GM08714 (cell line): Measurements from ENCODE around the gene LIN37.

Experiments
- H3K4me3 ChIP-seq: fragments of 200-500 bp; sonication (Bioruptor generic); 2 replicates; pipeline ENCODE4 v1.5.1; 2014; ENCODE audit warnings: mild to moderate bottlenecking, low read length, inconsistent platforms
- ZNF274 ChIP-seq: IDR thresholded peaks from 2 replicates; pipeline ENCODE4 v1.6.1; 2012; ENCODE audit warnings: mild to moderate bottlenecking, low read depth, low read length

LIN37 gene

DNA sequence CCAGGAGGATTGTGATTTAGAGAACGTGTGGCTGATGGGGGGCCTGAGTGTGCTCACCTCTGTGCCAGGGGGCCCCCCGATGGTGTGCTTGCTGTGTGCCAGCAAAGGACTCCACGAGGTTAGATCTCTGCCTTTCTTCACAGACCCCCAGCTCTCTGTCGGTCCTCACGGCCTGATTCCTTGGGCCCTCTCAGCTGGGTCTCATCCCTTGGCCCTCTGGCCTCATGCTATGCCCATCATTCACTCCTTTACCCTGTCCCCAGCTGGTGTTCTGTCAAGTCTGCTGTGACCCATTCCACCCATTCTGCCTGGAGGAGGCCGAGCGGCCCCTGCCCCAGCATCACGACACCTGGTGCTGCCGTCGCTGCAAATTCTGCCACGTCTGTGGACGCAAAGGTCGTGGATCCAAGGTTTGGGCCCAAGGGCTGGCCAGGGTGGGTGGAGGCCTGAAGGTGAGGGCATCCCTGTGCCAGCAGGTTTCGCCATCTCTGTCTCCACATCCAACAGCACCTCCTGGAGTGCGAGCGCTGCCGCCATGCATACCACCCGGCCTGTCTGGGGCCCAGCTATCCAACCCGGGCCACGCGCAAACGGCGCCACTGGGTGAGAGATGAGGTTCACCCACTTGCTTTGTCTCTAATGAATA, 23.0 kb upstream of the LIN37 start:
- TF ChIP-seq ZNF274: no peak
- no peak overlapping the region for H3K4me3 ChIP-seq

DNA sequence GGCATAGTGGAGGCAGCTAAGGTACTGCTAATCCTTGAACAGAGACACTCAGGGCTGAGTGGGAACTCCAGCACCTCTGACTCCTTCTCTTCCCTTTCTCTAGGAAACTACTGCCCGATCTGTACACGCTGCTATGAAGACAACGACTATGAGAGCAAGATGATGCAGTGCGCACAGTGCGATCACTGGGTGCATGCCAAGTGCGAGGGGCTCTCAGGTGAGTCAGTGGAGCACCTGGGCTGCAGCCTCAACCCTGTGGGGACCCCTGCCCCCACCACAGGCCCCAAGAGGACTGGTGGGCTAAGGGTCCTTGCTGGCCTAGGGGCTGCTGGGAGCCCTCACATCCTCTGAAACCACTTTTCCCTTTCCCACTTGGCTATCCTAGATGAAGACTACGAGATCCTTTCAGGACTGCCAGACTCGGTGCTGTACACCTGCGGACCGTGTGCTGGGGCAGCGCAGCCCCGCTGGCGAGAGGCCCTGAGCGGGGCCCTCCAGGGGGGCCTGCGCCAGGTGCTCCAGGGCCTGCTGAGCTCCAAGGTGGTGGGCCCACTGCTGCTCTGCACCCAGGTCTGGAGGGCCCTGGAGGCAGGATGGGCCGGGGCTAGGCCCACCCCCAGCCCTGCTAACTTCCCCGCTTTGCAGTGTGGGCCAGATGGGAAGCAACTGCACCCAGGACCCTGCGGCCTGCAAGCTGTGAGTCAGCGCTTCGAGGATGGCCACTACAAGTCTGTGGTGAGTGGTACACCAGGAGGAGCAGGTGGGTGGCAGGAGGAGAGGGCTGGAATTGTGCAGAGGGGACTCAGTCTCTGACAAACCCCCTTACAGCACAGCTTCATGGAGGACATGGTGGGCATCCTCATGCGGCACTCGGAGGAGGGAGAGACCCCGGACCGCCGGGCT, 21.1 kb upstream of the LIN37 start:
- TF ChIP-seq ZNF274: no peak
- no peak overlapping the region for H3K4me3 ChIP-seq

DNA sequence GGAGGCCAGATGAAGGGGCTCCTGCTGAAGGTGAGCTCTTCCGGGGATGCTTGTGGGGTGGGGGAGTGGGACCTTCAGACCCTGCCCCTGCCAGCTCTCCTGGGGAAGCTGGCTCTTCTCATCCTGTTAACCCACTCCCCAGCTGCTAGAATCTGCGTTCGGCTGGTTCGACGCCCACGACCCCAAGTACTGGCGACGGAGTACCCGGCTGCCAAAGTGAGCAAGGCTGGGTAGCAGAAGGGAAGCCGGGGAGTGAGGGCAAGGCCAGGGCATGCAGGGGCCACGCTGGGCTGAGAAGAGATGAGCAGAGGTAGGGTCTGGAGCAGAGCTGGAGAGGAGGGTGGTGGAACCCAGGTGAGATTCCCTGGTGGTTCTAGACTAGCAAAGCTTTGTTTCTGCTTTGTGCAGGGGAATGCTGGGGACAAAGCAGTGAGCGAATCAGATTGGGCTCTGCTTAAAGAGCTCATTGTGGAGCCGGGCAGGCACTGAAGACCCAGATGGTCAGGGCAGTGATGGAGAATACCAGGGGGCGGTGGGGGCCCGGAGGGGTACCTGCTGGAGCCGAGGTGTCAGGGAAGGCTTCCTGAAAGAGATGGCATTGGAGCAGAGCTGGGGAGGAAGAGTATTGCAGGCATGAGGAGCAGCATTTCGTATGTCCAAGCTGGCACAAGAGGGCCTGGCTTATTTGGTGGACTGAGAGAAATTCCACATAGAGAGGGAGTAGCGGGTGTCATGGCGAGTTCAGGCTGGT, 20.2 kb upstream of the LIN37 start:
- no peak for TF ChIP-seq ZNF274

DNA sequence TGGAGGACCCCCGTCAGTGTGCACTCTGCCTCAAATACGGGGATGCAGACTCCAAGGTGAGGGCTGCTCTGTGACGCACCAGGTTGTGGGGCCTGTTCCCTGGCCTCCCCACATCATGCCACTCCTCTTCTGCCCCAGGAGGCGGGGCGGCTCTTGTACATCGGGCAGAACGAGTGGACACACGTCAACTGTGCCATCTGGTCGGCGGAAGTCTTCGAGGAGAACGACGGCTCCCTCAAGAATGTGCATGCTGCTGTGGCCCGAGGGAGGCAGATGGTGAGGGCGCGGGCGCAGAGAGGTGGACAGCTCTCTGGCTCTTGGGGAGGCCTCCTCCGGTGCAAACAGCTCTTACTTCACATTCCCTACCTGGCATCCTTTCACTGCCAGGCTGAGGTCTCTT, 19.4 kb upstream of the LIN37 start:
- no peak for TF ChIP-seq ZNF274
- no peak overlapping the region for H3K4me3 ChIP-seq

More for the DNA sequence above, 20.2 kb upstream of the LIN37 start:
- H3K4me3 ChIP-seq: no peak overlapping the region

DNA sequence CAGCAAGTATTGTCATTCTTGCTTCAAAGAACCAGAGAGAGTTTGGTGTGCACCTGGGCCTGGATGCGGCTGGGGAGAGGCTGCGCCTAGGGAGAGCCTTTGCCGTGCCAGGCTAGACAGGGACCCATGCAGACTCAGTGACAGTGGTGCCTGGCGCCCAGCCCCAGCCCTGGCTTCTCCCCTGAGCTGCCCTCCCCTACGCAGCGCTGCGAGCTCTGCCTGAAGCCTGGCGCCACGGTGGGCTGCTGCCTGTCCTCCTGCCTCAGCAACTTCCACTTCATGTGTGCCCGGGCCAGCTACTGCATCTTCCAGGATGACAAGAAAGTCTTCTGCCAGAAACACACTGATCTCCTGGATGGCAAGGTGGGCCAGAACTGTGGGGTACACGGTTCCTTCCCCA, 18.6 kb upstream of the LIN37 start:
- no peak overlapping the region for H3K4me3 ChIP-seq
- no peak for TF ChIP-seq ZNF274

DNA sequence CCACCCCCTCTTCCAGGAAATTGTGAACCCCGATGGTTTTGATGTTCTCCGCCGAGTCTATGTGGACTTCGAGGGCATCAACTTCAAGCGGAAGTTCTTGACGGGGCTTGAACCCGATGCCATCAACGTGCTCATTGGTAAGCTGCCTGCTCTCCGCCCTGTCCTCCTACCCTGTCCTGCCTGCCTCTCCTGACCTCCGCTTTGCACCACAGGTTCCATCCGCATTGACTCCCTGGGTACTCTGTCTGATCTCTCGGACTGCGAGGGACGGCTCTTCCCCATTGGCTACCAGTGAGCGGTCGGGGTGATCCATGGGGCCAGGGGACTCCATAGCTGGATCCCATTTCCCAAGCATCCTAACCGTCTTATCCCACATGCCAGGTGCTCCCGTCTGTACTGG, 18.1 kb upstream of the LIN37 start:
- TF ChIP-seq ZNF274: no peak
- H3K4me3 ChIP-seq: no peak overlapping the region

DNA sequence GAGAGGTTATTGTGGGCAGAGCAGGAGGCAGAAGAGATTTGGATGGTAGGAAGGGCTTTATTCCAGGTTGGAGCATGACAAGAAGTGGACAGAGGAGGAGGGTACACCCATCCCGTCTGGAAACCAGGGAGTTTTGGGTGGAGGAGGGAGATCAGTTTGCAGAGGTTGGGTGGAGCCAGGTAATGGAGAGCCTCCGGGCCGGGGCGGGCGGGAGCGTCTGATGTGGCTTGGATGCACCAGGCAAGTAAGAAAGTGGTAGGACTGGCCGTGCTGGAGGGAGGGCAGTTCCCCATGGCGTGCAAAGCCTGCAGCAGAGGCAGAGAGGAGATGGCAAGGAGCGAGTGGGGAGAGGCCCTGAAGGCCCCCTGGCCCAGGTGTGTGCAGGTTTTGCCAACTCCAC, 17.0 kb upstream of the LIN37 start:
- no peak for TF ChIP-seq ZNF274

DNA sequence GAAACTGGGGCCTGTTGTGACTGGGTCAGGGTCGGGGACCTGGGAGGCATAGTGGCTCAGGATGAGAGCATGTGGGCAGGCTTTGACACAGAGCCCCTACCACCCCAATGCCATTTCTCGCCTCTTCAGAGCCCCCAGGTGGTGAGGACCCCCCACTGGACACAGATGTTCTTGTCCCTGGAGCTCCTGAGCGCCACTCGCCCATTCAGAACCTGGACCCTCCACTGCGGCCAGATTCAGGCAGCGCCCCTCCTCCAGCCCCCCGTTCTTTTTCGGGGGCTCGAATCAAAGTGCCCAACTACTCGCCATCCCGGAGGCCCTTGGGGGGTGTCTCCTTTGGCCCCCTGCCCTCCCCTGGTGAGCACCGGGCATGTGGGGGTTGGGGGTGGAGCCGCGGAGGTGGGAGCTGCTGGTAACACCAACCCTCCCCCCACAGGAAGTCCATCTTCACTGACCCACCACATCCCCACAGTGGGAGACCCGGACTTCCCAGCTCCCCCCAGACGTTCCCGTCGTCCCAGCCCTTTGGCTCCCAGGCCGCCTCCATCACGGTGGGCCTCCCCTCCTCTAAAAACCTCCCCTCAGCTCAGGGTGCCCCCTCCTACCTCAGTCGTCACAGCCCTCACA, 16.5 kb upstream of the LIN37 start:
- no peak overlapping the region for H3K4me3 ChIP-seq
- no peak for TF ChIP-seq ZNF274

More for the DNA sequence above, 17.0 kb upstream of the LIN37 start:
- H3K4me3 ChIP-seq: no peak overlapping the region

DNA sequence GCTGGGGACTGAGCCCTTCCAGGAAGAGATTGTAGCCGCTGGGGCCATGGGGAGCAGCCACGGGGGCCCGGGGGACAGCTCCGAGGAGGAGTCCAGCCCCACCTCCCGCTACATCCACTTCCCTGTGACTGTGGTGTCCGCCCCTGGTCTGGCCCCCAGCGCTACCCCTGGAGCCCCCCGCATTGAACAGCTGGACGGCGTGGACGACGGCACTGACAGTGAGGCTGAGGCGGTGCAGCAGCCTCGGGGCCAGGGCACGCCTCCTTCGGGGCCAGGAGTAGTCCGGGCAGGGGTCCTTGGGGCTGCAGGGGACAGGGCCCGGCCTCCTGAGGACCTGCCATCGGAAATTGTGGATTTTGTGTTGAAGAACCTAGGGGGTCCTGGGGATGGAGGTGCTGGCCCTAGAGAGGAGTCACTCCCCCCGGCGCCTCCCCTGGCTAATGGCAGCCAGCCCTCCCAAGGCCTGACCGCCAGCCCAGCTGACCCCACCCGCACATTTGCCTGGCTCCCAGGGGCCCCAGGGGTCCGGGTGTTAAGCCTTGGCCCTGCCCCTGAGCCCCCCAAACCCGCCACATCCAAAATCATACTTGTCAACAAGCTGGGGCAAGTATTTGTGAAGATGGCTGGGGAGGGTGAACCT, 15.7 kb upstream of the LIN37 start:
- no peak for TF ChIP-seq ZNF274
- H3K4me3 ChIP-seq: no peak overlapping the region

DNA sequence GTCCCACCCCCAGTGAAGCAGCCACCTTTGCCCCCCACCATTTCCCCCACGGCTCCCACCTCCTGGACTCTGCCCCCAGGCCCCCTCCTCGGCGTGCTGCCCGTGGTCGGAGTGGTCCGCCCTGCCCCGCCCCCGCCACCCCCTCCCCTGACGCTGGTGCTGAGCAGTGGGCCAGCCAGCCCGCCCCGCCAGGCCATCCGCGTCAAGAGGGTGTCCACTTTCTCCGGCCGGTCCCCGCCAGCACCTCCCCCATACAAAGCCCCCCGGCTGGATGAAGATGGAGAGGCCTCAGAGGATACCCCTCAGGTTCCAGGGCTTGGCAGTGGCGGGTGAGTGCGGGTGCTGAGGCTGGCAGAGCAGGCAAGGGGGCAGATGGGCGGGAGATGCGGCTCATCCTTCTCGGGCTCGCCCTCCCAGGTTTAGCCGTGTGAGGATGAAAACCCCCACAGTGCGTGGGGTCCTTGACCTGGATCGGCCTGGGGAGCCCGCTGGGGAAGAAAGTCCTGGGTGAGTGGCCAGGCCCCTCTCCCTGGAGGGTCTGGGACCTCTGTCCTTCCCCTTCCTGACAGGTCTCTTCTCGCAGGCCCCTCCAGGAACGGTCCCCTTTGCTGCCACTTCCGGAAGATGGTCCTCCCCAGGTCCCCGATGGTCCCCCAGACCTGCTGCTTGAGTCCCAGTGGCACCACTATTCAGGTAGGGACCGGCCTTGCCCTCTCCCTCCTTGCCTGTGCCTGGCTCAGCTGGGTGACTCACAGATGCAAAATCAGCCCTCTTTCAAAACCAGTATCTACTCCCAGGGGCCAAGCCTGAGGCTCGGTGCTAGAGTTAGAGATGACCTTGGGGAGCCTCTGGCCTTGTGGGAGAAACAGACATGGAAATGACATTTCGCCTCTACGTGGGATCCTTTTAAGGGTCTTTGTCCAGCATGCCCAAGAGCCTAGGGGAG, 14.9 kb upstream of the LIN37 start:
- no peak for TF ChIP-seq ZNF274
- H3K4me3 ChIP-seq: no peak overlapping the region

DNA sequence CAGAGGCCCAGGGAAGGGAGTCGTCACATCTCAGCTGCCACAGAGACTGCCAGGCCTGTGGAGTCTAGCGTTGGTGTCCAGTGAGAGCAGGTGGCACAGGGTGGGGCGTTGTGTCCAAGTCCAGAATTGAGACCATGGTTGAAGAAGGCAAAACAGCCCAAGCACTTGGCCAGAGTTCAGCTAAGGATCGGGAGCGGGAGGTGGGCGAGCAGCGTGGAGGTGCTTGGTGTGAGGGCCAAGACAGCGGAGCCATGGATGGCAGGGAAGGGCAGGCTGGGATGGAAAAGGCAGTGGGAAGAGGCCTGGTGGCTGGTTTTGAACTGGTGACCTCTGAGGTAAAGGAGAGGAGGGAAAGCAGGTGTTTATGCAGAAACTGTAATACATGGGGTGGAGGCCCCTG, 14.1 kb upstream of the LIN37 start:
- no peak for TF ChIP-seq ZNF274

DNA sequence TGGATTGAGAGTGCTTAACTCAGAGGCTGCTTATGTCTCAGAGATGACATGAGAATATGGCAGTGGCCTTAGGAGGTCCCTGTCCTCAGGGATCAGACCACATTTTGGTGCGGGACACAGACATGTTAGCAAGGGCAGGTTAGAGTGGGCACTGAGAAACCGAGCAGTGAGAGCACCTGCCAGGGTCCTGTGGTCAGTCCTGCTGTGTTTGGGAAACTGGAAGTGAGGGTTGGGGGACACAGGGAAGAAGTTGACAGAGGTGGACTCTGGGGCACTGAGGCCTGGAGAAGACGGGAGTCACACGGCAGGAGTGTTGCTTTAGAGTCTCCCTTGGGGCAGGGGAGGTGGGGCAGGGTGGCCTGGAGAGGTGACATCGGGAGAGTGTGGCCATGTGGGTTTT, 13.5 kb upstream of the LIN37 start:
- no peak for TF ChIP-seq ZNF274
- H3K4me3 ChIP-seq: no peak overlapping the region

More for the DNA sequence above, 14.1 kb upstream of the LIN37 start:
- no peak overlapping the region for H3K4me3 ChIP-seq
